GM21723 (cell line): ENCODE results near the gene METRN.

Experiments
- ATAC-seq: cut with Tn5 transposase; IDR thresholded peaks from one replicate; pipeline ENCODE4 v1.9.1; 2021; ENCODE audit warnings: mild to moderate bottlenecking, moderate library complexity; ENCODE audit not compliant: unreplicated experiment

The METRN gene

GRCh38 chr16:721765-722540 lies 7.0 kb downstream of the METRN start:
- no peak for ATAC-seq

GRCh38 chr16:722835-723633 lies 8.1 kb downstream of the METRN start:
- no peak for ATAC-seq

- no peak for ATAC-seq
Measured at GRCh38 chr16:723695-724094, 8.8 kb downstream of the METRN start.

GRCh38 chr16:724188-725040 lies 9.5 kb downstream of the METRN start:
- ATAC-seq = no peak

- ATAC-seq = no peak
Measured at GRCh38 chr16:725041-725376, 10.1 kb downstream of the METRN start.

- ATAC-seq = no peak
Measured at GRCh38 chr16:725463-726187, 10.7 kb downstream of the METRN start.

GRCh38 chr16:726188-726437 lies 11.2 kb downstream of the METRN start:
- ATAC-seq = no peak

- ATAC-seq = no peak
Measured at GRCh38 chr16:726438-727290, 11.7 kb downstream of the METRN start, which contains the start of the genes CCDC78 and HAGHL. Gene CCDC78, minus strand, starts transcription at chr16:726443. Its CDS starts 76 bp downstream, at chr16:726367. Gene HAGHL, plus strand, starts transcription at chr16:727106. Its CDS starts 404 bp downstream, at chr16:727510.

- no peak for ATAC-seq
Measured at GRCh38 chr16:727291-727977, 12.5 kb downstream of the METRN start.

GRCh38 chr16:728131-728889 lies 13.4 kb downstream of the METRN start:
- no peak for ATAC-seq

- no peak for ATAC-seq
Measured at GRCh38 chr16:728890-729744, 14.2 kb downstream of the METRN start.

GRCh38 chr16:729768-730665 lies 15.1 kb downstream of the METRN start:
- ATAC-seq = no peak

GRCh38 chr16:730666-731509 lies 16.0 kb downstream of the METRN start:
- no peak for ATAC-seq

- no peak for ATAC-seq
Measured at GRCh38 chr16:732332-732731, 17.4 kb downstream of the METRN start.

- ATAC-seq = no peak
Measured at GRCh38 chr16:732936-733335, 18.0 kb downstream of the METRN start.
